ENCODE results near the gene KCNIP2.

Gene KCNIP2

GRCh38 chr10:101851411-101852116, 8.0 kb upstream of the KCNIP2 start:
- DNase-seq (ENCODE audit: low read depth in 2 of 3, low spot score in 2 of 3): no peak

DNA sequence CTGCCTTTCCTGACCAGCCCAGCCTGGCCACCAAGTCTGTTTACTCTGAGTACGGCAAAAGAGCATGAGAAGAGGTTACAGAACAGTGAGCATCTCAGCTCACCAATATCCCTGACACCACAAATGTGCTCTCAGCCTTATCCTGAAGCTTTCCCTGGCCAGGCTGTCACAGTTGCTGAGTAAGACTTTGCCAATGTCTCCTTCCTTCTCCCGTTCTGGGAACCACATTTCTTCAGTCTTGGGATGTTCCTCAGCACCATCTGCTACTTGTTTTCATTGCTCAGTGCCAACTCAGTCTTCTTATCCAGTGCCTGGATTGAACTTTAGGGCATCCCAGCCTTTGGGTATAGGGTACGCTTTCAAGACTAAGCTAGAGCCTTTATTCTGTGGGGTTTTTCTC, 7.1 kb upstream of the KCNIP2 start:
- no peak for DNase-seq (ENCODE audit: low read depth in 2 of 3, low spot score in 2 of 3)

- DNase-seq (ENCODE audit: low read depth in 2 of 3, low spot score in 2 of 3): no peak
These were observed 5.3 kb upstream of the KCNIP2 start for GRCh38 chr10:101848894-101849351.

GRCh38 chr10:101848408-101848807, 4.8 kb upstream of the KCNIP2 start:
- no peak for DNase-seq (ENCODE audit: low read depth in 2 of 3, low spot score in 2 of 3)

DNA sequence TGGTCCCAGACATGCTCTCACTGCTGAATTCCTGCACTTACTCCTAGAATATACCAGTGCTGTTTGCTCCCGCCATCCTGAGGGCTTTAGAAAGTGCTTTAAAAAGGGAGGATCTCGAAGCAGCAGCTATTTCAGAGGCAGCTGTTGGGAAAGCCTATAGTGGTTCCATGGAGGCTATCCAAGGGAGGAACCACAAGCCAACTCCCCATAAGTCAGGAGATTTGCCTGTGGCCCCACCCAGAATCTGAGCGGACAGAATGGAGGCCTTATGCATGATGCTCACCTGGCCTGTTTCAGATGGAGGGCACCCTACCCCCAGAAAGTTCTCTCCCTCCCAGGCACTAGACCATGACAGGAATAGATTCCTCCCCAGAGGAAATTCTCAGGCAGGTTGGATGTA, 2.3 kb upstream of the KCNIP2 start:
- no peak for DNase-seq (ENCODE audit: low read depth in 2 of 3, low spot score in 2 of 3)

- no peak for DNase-seq (ENCODE audit: low read depth in 2 of 3, low spot score in 2 of 3)
These were observed 1.8 kb downstream of the KCNIP2 start for GRCh38 chr10:101841826-101842225.

- DNase-seq (ENCODE audit: low read depth in 2 of 3, low spot score in 2 of 3): peak; percentile 54 to 71 (median 58)
These were observed 2.7 kb downstream of the KCNIP2 start for GRCh38 chr10:101840741-101841453.

GRCh38 chr10:101840102-101840684, 3.4 kb downstream of the KCNIP2 start:
- DNase-seq (ENCODE audit: low read depth in 2 of 3, low spot score in 2 of 3): no peak

- DNase-seq (ENCODE audit: low read depth in 2 of 3, low spot score in 2 of 3): peak in 2 of 3 experiments; percentile 36 to 37
These were observed 4.1 kb downstream of the KCNIP2 start for GRCh38 chr10:101839416-101840063.

DNA sequence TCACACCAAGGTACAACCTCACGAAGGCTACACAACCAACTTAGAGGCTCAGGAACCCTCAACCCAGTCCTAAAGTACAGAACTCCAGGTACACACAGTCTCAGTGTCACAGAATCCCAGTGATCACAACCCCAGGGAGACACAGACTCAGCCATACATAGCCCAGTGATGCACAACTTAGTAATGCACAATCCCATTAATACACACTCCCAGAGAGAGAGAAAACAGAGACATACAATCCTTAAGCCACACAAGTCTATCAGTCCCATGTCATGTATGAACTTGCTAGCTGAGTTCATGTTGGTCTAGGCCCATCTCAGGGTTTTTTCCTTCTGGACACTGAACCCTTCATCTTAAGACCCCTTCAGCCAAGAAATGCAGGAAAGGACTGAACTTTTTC, 4.6 kb downstream of the KCNIP2 start:
- DNase-seq (ENCODE audit: low read depth in 2 of 3, low spot score in 2 of 3): no peak

DNA sequence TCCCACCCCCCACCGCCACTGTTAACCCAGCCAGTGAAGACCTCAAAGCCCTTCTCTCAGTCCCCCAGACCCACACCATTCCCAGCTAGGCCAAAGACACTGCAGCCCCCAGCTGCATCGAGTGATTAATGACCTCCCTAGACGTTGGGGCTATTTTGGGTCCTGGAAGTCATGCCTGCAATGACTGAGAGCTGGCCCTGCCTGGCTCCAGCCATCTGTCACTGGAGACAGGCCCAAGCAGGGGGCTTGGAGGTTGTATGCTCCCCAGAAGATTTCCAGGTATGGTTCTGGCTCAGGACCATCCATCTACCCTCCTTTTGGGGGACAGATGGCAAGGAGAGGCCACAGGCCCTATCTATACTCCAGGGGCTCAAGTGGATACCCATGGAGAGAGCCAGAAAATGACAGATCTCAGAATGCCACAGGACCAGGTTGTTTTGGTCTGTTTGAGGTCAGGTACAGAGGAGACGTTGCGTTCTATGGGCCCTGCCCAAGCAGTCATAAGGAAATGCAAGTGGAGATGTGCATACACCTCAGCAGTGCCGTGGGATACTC, 5.1 kb downstream of the KCNIP2 start:
- DNase-seq (ENCODE audit: low read depth in 2 of 3, low spot score in 2 of 3): no peak

DNA sequence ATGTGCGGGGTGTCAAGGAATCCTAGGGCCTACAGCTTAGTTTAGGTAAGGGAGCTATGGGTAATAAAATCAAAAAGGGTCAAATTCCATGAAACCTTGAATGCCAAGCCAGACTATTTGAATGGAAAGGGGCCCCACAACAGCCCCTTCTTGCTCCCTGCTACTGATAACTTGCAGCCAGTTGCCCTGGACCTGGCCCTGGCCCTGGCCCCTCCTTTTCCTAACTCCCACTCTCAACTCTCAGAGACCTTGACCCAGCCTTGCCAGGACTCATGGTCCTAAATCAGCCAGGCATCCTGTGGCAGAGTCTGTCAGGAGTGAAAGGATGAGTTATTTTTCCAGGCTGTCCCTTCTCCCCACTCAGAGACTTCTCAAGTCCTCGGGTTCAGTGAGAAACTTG, 5.9 kb downstream of the KCNIP2 start:
- no peak for DNase-seq (ENCODE audit: low read depth in 2 of 3, low spot score in 2 of 3)

- no peak for DNase-seq (ENCODE audit: low read depth in 2 of 3, low spot score in 2 of 3)
These were observed 8.2 kb downstream of the KCNIP2 start for GRCh38 chr10:101835362-101835761.

- DNase-seq (ENCODE audit: low read depth in 2 of 3, low spot score in 2 of 3): no peak
These were observed 9.3 kb downstream of the KCNIP2 start for GRCh38 chr10:101834341-101834740.

- no peak for DNase-seq (ENCODE audit: low read depth in 2 of 3, low spot score in 2 of 3)
These were observed 10.1 kb downstream of the KCNIP2 start for GRCh38 chr10:101833466-101833865.

- no peak for DNase-seq (ENCODE audit: low read depth in 2 of 3, low spot score in 2 of 3)
These were observed 11.3 kb downstream of the KCNIP2 start for GRCh38 chr10:101832325-101832771.

GRCh38 chr10:101831169-101831811, 12.3 kb downstream of the KCNIP2 start:
- no peak for DNase-seq (ENCODE audit: low read depth in 2 of 3, low spot score in 2 of 3)

DNA sequence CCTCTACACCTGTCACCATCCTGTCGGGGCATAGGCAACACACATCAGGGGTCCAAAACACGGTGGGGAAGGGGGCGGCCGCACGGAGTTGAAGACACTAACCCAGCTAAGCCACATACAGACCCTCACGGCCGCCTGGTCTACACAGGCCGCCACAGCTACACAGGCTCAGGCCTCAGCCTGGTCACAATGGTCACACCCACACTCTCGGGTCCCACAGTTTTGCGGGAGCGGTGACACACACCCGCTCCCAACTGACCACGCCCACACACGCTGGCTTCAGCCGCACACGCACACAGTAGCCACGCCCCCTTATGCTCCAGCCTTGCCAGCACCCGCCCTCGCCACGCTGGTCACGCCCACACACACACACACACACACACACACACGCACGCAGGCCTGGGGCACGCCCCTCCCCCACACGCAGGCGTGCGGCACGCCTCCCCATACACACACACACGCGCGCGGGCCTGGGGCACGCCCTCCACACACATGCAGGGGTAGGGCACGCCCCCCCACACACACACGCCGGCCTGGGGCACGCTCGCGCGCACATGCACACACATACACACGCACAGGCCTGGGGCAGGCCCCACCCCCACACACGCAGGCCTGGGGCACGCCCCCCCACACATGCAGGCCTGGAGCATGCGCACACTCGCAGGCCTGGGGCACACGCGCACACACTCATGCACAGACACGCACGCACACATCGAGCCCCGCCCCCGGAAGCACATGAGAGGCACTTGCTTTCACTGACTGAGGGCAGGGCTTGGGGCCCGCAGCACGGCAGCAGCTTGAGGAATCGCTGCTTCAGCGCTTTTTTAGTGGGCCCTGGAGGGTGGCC, 13.1 kb downstream of the KCNIP2 start:
- DNase-seq (ENCODE audit: low read depth in 2 of 3, low spot score in 2 of 3): peak; percentile 65 to 76 (median 72)

DNA sequence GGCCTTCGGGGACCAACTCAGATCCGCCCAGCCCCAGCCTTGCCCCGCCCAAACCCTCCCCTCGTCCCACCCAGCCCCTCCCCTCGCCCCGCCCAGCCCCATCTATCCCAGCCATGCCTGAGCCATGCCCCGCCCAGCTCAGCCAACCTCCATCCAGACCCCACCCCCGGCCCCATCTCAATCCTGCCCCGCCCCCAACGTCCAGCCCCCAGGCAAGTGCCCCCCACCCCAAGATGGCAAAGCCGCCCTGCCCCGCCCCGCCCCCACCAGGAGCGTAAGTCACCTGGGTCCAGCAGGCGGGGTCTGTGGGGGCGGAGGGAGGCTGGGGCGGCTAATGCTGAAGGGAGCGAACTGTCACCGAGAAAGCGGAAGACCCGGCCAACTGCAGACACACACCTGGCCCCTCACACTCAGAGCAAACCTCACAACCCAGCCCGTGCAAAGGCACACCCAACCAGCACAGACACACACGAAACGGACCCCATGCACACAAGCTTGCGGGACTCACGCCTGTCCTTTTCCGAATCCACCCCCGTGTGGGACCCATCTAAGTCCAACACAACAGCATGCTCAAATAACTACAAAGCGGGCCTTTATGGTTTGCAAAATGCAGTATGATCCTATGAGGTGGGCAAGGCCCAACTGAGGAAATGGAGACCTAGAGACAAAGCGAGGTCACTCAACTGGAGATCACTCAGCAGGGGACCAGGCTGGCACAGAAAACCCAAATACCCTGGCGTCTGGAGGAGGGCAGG, 13.9 kb downstream of the KCNIP2 start:
- DNase-seq (ENCODE audit: low read depth in 2 of 3, low spot score in 2 of 3): no peak

Data from activated CD8-positive, alpha-beta memory T cell treated with anti-CD3 and anti-CD28 coated beads for 48 hours (primary cell).